ENCODE measurements around the gene GRAMD2A. TPM values are rescaled to one million over a fixed set of nuclear protein-coding genes. Genes with fewer than 3 reads are reported as not detected.

Gene GRAMD2A
- total RNA-seq, 2 donors from 2014 or later: 2.0 TPM

DNA sequence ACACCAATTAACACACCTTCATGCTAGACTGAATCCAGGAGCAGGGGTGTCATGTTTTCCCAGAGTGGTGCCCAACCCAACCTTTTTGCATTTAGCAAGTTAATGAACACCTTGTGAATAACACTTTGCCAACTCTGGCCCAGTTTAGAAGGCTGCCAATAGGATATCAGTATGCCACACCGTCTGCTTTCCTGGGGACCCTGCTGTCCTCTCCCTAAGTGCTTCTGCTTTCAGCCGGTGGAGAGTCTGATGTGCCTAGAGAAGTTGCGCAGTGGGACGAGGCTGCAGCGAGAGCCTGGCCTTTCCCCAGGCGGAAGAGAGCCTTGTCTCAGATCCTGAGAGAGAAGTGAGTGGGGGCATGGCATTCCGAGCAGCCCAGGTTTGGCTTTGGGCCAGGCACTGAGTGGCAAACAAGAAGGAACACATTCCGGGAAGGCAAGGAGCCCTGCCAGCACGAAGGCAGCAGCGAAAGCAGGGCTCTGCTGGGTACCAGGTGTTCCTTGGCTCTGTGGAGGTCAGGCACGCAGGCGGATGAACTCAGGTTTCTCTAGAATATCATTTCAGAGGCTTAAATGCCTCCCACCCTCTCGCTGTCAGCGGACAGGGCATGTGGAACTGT is 42.5 kb downstream of the GRAMD2A start:
- H3K4me3 ChIP-seq (ENCODE audit: low read length): no peak overlapping the region

DNA sequence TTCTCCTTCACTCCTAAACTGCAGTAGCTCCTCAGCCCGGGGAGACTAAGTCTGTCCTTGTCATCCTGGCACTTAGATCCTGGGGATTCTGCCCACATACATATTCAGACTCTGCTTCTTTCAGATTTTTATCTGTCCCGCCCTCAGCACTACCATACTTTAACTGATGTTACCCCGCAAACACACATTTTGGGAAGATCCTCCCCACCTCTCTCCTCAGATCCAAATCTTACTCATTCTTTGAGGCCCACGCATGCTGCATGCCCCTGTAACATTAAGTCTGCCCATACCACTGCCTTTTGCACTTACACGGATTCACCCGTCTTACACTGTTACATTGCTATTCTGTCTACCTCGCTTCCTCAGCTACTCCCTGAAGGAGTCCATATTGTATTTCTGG is 43.3 kb downstream of the GRAMD2A start:
- WGBS, 2 experiments (ENCODE audit: insufficient coverage in 1 of 2, insufficient read length in 1 of 2): 88 to 90% methylated on average over 6 to 7 of the region's 7 CpGs
- Histone ChIP-seq H3K4me3 (ENCODE audit: low read length) (no peak overlapping the region), H3K4me1 (ENCODE audit: control insufficient read depth, insufficient read depth, low read length) (no peaks in the 10 kb centered on the region), H3K36me3 (ENCODE audit: control insufficient read depth, insufficient read depth, low read length) (no peaks in the 10 kb centered on the region), H3K27me3 (ENCODE audit: control insufficient read depth, insufficient read depth, low read length, poor library complexity, severe bottlenecking) (peaks cover 28% of the 10 kb centered on the region), H3K9me3 (ENCODE audit: control insufficient read depth, low read length) (no peaks in the 10 kb centered on the region), H3K27ac (ENCODE audit: low read depth, low read length) (no peak overlapping the region), H3K9ac (ENCODE audit: extremely low read depth, low read length, poor library complexity, severe bottlenecking) (no peak overlapping the region)
- Mint-ChIP-seq H3K4me3 (no peak overlapping the region), H3K4me1 (peaks cover 15% of the 10 kb centered on the region), H3K27me3 (ENCODE audit: insufficient read depth) (peaks cover 26% of the 10 kb centered on the region), H3K9me3 (no peaks in the 10 kb centered on the region), H3K36me3 (ENCODE audit: low read depth) (no peaks in the 10 kb centered on the region), H3K27ac (no peak overlapping the region)
- no peak for DNase-seq
- TF ChIP-seq, protein P1, sequence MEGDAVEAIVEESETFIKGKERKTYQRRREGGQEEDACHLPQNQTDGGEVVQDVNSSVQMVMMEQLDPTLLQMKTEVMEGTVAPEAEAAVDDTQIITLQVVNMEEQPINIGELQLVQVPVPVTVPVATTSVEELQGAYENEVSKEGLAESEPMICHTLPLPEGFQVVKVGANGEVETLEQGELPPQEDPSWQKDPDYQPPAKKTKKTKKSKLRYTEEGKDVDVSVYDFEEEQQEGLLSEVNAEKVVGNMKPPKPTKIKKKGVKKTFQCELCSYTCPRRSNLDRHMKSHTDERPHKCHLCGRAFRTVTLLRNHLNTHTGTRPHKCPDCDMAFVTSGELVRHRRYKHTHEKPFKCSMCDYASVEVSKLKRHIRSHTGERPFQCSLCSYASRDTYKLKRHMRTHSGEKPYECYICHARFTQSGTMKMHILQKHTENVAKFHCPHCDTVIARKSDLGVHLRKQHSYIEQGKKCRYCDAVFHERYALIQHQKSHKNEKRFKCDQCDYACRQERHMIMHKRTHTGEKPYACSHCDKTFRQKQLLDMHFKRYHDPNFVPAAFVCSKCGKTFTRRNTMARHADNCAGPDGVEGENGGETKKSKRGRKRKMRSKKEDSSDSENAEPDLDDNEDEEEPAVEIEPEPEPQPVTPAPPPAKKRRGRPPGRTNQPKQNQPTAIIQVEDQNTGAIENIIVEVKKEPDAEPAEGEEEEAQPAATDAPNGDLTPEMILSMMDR (conservative IDR thresholded peaks at IDR 0.05): no peak

More for the DNA sequence above, 42.5 kb downstream of the GRAMD2A start:
- Mint-ChIP-seq H3K36me3 (ENCODE audit: low read depth) (no peaks in the 10 kb centered on the region), H3K27me3 (ENCODE audit: insufficient read depth) (peaks cover 26% of the 10 kb centered on the region), H3K4me3 (no peak overlapping the region), H3K9me3 (no peaks in the 10 kb centered on the region), H3K27ac (no peak overlapping the region), H3K4me1 (peaks cover 15% of the 10 kb centered on the region)
- H3K27me3 ChIP-seq (ENCODE audit: control insufficient read depth, insufficient read depth, low read length, poor library complexity, severe bottlenecking): peaks cover 28% of the 10 kb centered on the region
- TF ChIP-seq, protein P1 (conservative IDR thresholded peaks at IDR 0.05): no peak
- no peak overlapping the region for H3K27ac ChIP-seq (ENCODE audit: low read depth, low read length)
- no peaks in the 10 kb centered on the region for H3K9me3 ChIP-seq (ENCODE audit: control insufficient read depth, low read length)
- no peaks in the 10 kb centered on the region for H3K4me1 ChIP-seq (ENCODE audit: control insufficient read depth, insufficient read depth, low read length)
- WGBS, 2 experiments (ENCODE audit: insufficient coverage in 1 of 2, insufficient read length in 1 of 2): 89 to 95% methylated on average over 11 to 14 of the region's 14 CpGs
- H3K36me3 ChIP-seq (ENCODE audit: control insufficient read depth, insufficient read depth, low read length): no peaks in the 10 kb centered on the region
- H3K9ac ChIP-seq (ENCODE audit: extremely low read depth, low read length, poor library complexity, severe bottlenecking): no peak overlapping the region
- peak; percentile 54 for DNase-seq

DNA sequence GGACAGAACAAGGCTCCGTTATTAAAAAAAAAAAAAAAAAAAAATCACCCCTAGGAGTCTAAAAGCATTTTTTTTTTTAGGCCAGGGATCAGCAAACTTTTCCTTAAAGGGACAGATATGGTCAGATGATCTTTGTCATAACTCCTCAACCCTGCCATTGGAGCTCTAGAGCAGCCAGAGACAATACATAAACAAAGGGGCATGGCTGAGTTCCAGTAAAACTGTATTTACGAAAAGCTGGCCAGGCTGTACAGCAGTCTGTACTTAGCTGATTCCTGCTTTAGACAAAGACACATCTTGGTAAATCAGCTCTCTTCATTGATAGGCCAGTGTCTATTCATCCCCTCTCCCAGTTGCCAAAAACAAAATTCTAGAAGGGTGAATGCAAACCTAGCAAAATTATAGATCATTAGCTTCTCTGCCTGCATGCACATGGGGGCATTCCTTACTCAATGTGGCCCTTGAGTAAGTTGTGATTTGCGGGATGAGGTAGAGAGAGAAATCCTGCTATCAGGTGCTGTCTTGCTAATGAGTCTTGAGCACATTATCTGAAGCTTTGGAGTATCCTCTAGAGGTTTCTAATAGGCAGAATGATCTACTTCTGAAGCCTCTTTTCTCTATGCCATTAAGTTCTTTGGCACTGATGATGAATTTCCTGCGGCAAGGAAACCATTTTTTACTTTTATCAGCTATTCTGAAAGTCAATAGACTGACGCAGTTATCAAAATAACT is 44.2 kb downstream of the GRAMD2A start:
- Mint-ChIP-seq H3K27ac (no peak overlapping the region), H3K4me3 (no peak overlapping the region), H3K4me1 (peaks cover 15% of the 10 kb centered on the region), H3K36me3 (ENCODE audit: low read depth) (no peaks in the 10 kb centered on the region), H3K27me3 (ENCODE audit: insufficient read depth) (peaks cover 26% of the 10 kb centered on the region), H3K9me3 (no peaks in the 10 kb centered on the region)
- no peak overlapping the region for H3K4me3 ChIP-seq (ENCODE audit: low read length)
- peaks cover 28% of the 10 kb centered on the region for H3K27me3 ChIP-seq (ENCODE audit: control insufficient read depth, insufficient read depth, low read length, poor library complexity, severe bottlenecking)
- H3K4me1 ChIP-seq (ENCODE audit: control insufficient read depth, insufficient read depth, low read length): no peaks in the 10 kb centered on the region
- H3K36me3 ChIP-seq (ENCODE audit: control insufficient read depth, insufficient read depth, low read length): no peaks in the 10 kb centered on the region
- H3K27ac ChIP-seq (ENCODE audit: low read depth, low read length): no peak overlapping the region
- no peaks in the 10 kb centered on the region for H3K9me3 ChIP-seq (ENCODE audit: control insufficient read depth, low read length)
- WGBS, 2 experiments (ENCODE audit: insufficient coverage in 1 of 2, insufficient read length in 1 of 2): 82 to 88% methylated on average over 3 to 5 of the region's 5 CpGs
- H3K9ac ChIP-seq (ENCODE audit: extremely low read depth, low read length, poor library complexity, severe bottlenecking): no peak overlapping the region
- TF ChIP-seq, protein P1 (conservative IDR thresholded peaks at IDR 0.05): no peak
- no peak for DNase-seq
